Sigmoid colon (tissue), 4 donors: ENCODE data around the gene KIRREL3.

Experiments
- EP300 ChIP-seq, 4 donors: sonication (generic); formaldehyde crosslinking; IDR thresholded peaks; one replicate each; pipeline ENCODE4 v1.6.1; 2017; ENCODE audit warnings: antibody characterized with exemption in 4 of 4
- POLR2A ChIP-seq, 2 donors: fragments of 450-650 bp; IDR thresholded peaks; one replicate each; pipeline ENCODE4 v1.6.1; 2016; ENCODE audit warnings: antibody characterized with exemption in 2 of 2, mild to moderate bottlenecking in 2 of 2, moderate library complexity in 2 of 2

DNA sequence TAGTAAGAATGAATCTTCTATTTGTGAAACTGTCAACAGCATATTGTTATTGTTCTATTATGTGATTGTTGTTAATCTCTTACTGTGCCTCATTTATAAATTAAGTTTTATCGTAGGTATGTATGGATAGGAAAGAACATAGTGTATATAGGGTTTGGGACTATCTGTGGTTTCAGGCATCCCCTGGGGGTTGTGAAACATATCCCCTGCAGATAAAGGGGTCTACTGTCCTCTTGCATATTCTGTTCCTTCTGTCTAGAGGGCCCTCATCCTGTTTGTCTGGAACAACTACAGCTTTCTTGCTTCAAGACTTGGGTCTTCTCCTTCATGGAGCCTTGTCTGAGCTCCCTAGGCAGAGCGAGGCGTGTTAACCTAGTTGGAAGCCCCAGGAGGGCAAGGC, 159.6 kb downstream of the KIRREL3 start:
- TF ChIP-seq POLR2A (IDR thresholded peaks at IDR 0.05) (no peak), EP300 (IDR thresholded peaks at IDR 0.05) (no peak)
